Gastrocnemius medialis (tissue), 4 donors: Measurements from ENCODE around the gene ADAMTS15. TPM values are rescaled to one million over a fixed set of nuclear protein-coding genes. Genes with fewer than 3 reads are reported as not detected.

Experiments used
- ATAC-seq, 2 donors: fragments of 150-250 bp; one replicate each; pipeline ENCODE4 v1.9.1; 2016
- DNase-seq, 2 donors: peaks; one replicate each; pipeline ENCODE4 v3.0.0-alpha.2; 2019
- H3K27ac ChIP-seq, 4 donors: fragments of 200-600 bp; sonication (generic); 1 replicate in 1 of 4; 2 replicates in 3 of 4; pipeline ENCODE4 v1.5.1; 2016 to 2018; ENCODE audit warnings: mild to moderate bottlenecking in 2 of 4, moderate library complexity in 1 of 4
- H3K27me3 ChIP-seq, 3 donors: fragments of 200-600 bp; sonication (generic) in 2 of 3; 1 replicate in 1 of 3; 2 replicates in 2 of 3; pipeline versions ENCODE4 v1.5.1 to v1.6.0; 2016 to 2019; ENCODE audit warnings: mild to moderate bottlenecking in 1 of 3, moderate library complexity in 1 of 3
- H3K36me3 ChIP-seq, 2 donors: fragments of 200-600 bp; sonication (generic) in 1 of 2; one replicate each; pipeline ENCODE4 v1.5.1; 2017 to 2018
- H3K4me1 ChIP-seq, 2 donors: fragments of 200-600 bp; sonication (generic) in 1 of 2; one replicate each; pipeline ENCODE4 v1.5.1; 2016 to 2017; ENCODE audit warnings: mild to moderate bottlenecking in 2 of 2
- H3K4me3 ChIP-seq, 4 donors: fragments of 200-600 bp; sonication (generic) in 3 of 4; 1 replicate in 1 of 4; 2 replicates in 3 of 4; pipeline ENCODE4 v1.5.1; 2016 to 2019; ENCODE audit warnings: mild to moderate bottlenecking in 2 of 4
- H3K9me3 ChIP-seq, 3 donors: fragments of 200-600 bp; sonication (generic) in 2 of 3; 1 replicate in 1 of 3; 2 replicates in 2 of 3; pipeline ENCODE4 v1.5.1; 2016 to 2019
- CTCF ChIP-seq, 5 experiments: fragments of 450-650 bp in 3 of 5; fragments of 200-600 bp in 2 of 5; sonication (generic) in 2 of 5; IDR thresholded peaks in 4 of 5; conservative IDR thresholded peaks in 1 of 5; 1 replicate in 4 of 5; 2 replicates in 1 of 5; pipeline ENCODE4 v1.5.1; 2016 to 2019; ENCODE audit warnings: antibody characterized with exemption in 5 of 5, mild to moderate bottlenecking in 3 of 5, moderate library complexity in 3 of 5
- POLR2A ChIP-seq, 2 donors: fragments of 450-650 bp; IDR thresholded peaks; one replicate each; pipeline ENCODE4 v1.6.1; 2017; ENCODE audit warnings: antibody characterized with exemption in 2 of 2, mild to moderate bottlenecking in 2 of 2, moderate library complexity in 2 of 2
- in situ Hi-C, 4 donors: fragments of 200-750 bp; cut with MboI; loops; one replicate each; pipeline versions ENCODE4 v1.15.0 to v1.8.0; 2017; ENCODE audit warnings: low sequenced_read_pairs in 4 of 4
- intact Hi-C: fragments of 100-400 bp; cut with DNase I; formaldehyde crosslinking; loops from one replicate; pipeline ENCODE4 v1.15.1; 2023; ENCODE audit warnings: low total_unique reads
- total RNA-seq, 4 donors: library from RNA; depleted of rRNA; stranded (reverse); fragments of >200 nt; gene quantifications; one replicate each; pipeline versions ENCODE4 v1.1.0 to v1.2.3, GENCODE V29; 2016

ADAMTS15 gene
- total RNA-seq, 4 donors from 2014 or later = 1.2 to 3.4 (median 1.9) TPM

DNA sequence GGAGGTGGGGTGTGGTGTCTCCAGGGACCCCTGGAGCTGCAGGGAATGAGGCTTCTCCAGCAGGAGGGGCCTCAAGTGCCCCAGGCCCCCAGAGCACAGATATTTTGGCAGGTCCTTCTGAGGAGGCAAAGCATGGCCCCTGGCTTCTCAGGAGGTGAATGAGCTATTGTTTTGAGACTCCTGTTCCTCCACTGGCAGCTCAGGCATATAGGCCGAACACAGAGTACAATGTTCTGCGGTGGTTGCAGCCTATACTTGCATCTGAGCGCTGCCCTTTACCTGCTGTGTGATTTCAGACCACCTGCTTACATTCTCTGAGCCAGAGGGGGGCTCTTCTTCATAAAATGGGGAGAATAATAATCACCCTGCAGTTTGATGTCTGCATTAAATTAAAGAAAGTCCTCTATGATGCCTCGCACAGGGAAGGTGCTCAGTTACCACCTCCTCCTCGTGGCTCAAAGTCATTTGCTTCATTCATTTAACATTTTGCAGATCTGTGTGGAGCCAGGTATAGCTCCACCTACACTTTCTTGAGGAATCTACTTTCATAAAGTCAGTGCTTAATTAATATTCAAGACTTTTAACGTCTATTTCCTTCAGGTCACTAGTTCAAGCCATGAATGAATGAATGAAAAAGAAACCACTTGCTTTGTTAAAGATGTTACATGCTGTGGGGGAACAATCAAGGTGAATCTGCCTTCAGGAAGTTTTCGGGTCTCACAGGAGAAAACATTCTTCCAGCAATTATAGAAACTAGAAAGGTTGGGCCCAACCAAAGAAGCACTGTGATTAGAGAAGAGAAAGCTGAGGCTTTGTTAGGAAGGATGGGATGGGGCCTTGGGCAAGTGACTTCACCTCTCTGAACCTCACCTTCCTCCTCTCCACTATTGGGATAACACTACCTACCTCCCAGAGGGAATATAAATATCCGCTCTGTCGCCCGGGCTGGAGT is 68.4 kb downstream of the ADAMTS15 start:
- in situ Hi-C loops (no loop called here), intact Hi-C loops (no loop called here)
- no peak for DNase-seq
- no peak overlapping the region for H3K27ac ChIP-seq
- no peak overlapping the region for H3K4me3 ChIP-seq
- peaks cover 50 to 51% of the 10 kb centered on the region in 2 donors for H3K4me1 ChIP-seq
- no peak for ATAC-seq
- no peaks in the 10 kb centered on the region for H3K27me3 ChIP-seq
- no peaks in the 10 kb centered on the region for H3K36me3 ChIP-seq
- no peak for TF ChIP-seq CTCF (IDR thresholded peaks at IDR 0.05 in 4 of 5, conservative IDR thresholded peaks at IDR 0.05 in 1 of 5)
- TF ChIP-seq POLR2A (IDR thresholded peaks at IDR 0.05) = no peak
- H3K9me3 ChIP-seq = no peaks in the 10 kb centered on the region

- Histone ChIP-seq H3K27ac (no peak overlapping the region), H3K36me3 (no peaks in the 10 kb centered on the region), H3K4me3 (no peak overlapping the region), H3K4me1 (peaks cover 51 to 53% of the 10 kb centered on the region in 2 donors), H3K9me3 (no peaks in the 10 kb centered on the region), H3K27me3 (no peaks in the 10 kb centered on the region)
- DNase-seq = no peak
- in situ Hi-C loops (no loop called here), intact Hi-C loops (no loop called here)
- ATAC-seq = no peak
- TF ChIP-seq CTCF (IDR thresholded peaks at IDR 0.05 in 4 of 5, conservative IDR thresholded peaks at IDR 0.05 in 1 of 5) (no peak), POLR2A (IDR thresholded peaks at IDR 0.05) (no peak)
Measured at GRCh38 chr11:130518164-130518680, 69.8 kb downstream of the ADAMTS15 start.

GRCh38 chr11:130519128-130519932 is 70.9 kb downstream of the ADAMTS15 start:
- H3K36me3 ChIP-seq = no peaks in the 10 kb centered on the region
- H3K4me3 ChIP-seq = no peak overlapping the region
- ATAC-seq (no peak), DNase-seq (no peak)
- in situ Hi-C loops = no loop called here
- H3K4me1 ChIP-seq = peaks cover 46 to 48% of the 10 kb centered on the region in 2 donors
- no peak overlapping the region for H3K27ac ChIP-seq
- no peaks in the 10 kb centered on the region for H3K9me3 ChIP-seq
- TF ChIP-seq CTCF (IDR thresholded peaks at IDR 0.05 in 4 of 5, conservative IDR thresholded peaks at IDR 0.05 in 1 of 5) (no peak), POLR2A (IDR thresholded peaks at IDR 0.05) (no peak)
- H3K27me3 ChIP-seq = no peaks in the 10 kb centered on the region
- intact Hi-C loops = no loop called here

- intact Hi-C loops (loop anchor here (5.0 kb wide), 2 partner anchors 152 to 377 kb away; no protein-coding TSS in a partner anchor), in situ Hi-C loops (no loop called here)
- peak overlapping the region in 3 of 4 donors; percentile 25 to 61 (median 52) for H3K27ac ChIP-seq
- H3K27me3 ChIP-seq = no peaks in the 10 kb centered on the region
- H3K9me3 ChIP-seq = no peaks in the 10 kb centered on the region
- H3K36me3 ChIP-seq = no peaks in the 10 kb centered on the region
- DNase-seq (no peak), ATAC-seq (no peak)
- TF ChIP-seq POLR2A (IDR thresholded peaks at IDR 0.05) (no peak), CTCF (IDR thresholded peaks at IDR 0.05 in 4 of 5, conservative IDR thresholded peaks at IDR 0.05 in 1 of 5) (no peak)
- H3K4me3 ChIP-seq = no peak overlapping the region
- H3K4me1 ChIP-seq = peaks cover 37 to 39% of the 10 kb centered on the region in 2 donors
Measured at GRCh38 chr11:130520271-130520671, 71.8 kb downstream of the ADAMTS15 start.
